Coronary artery (tissue), 2 donors: Measurements from ENCODE around the gene EHD2.

Experiments
- DNase-seq: peaks from one replicate; pipeline ENCODE4 v3.0.0-alpha.2; 2017; ENCODE audit warnings: low spot score
- H3K27ac ChIP-seq, 2 donors: fragments of 200-600 bp; sonication (generic); one replicate each; pipeline ENCODE4 v1.5.1; 2016 to 2019
- H3K4me3 ChIP-seq: fragments of 200-600 bp; sonication (generic); 2 replicates; pipeline ENCODE4 v1.5.1; 2016; ENCODE audit warnings: mild to moderate bottlenecking, moderate library complexity
- TF ChIP-seq, protein P1 (sequence below): fragments of 200-600 bp; sonication (generic); IDR thresholded peaks from one replicate; pipeline ENCODE4 v1.5.1; 2019; ENCODE audit warnings: antibody characterized with exemption

The EHD2 gene

DNA sequence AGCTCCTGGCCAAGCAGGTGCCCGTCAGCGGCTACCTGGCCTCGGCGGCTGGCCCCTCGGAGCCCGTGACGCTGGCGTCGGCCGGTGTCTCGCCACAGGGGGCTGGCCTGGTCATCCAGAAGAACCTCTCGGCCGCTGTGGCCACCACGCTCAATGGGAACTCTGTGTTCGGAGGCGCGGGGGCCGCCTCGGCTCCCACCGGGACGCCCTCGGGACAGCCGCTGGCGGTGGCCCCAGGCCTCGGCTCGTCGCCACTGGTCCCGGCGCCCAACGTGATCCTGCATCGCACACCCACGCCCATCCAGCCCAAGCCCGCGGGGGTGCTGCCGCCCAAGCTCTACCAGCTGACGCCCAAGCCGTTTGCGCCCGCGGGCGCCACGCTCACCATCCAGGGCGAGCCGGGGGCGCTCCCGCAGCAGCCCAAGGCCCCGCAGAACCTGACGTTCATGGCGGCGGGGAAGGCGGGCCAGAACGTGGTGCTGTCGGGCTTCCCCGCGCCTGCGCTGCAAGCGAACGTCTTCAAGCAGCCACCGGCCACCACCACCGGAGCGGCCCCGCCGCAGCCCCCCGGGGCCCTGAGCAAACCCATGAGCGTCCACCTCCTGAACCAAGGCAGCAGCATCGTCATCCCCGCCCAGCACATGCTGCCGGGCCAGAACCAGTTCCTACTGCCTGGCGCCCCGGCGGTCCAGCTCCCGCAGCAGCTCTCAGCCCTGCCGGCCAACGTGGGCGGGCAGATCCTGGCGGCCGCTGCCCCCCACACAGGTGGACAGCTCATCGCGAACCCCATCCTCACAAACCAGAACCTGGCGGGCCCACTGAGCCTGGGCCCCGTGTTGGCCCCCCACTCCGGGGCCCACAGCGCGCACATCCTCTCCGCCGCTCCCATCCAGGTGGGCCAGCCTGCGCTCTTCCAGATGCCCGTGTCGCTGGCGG, 33.0 kb upstream of the EHD2 start:
- TF ChIP-seq, protein P1, sequence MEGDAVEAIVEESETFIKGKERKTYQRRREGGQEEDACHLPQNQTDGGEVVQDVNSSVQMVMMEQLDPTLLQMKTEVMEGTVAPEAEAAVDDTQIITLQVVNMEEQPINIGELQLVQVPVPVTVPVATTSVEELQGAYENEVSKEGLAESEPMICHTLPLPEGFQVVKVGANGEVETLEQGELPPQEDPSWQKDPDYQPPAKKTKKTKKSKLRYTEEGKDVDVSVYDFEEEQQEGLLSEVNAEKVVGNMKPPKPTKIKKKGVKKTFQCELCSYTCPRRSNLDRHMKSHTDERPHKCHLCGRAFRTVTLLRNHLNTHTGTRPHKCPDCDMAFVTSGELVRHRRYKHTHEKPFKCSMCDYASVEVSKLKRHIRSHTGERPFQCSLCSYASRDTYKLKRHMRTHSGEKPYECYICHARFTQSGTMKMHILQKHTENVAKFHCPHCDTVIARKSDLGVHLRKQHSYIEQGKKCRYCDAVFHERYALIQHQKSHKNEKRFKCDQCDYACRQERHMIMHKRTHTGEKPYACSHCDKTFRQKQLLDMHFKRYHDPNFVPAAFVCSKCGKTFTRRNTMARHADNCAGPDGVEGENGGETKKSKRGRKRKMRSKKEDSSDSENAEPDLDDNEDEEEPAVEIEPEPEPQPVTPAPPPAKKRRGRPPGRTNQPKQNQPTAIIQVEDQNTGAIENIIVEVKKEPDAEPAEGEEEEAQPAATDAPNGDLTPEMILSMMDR, result no peak
- H3K4me3 ChIP-seq, result no peak overlapping the region
- no peak overlapping the region for H3K27ac ChIP-seq
- no peak for DNase-seq

- no peak for DNase-seq
- TF ChIP-seq, protein P1, result no peak
- Histone ChIP-seq H3K4me3 (no peak overlapping the region), H3K27ac (no peak overlapping the region)
Observed at GRCh38 chr19:47680858-47681332, 32.3 kb upstream of the EHD2 start.

GRCh38 chr19:47681388-47681787, 31.8 kb upstream of the EHD2 start:
- TF ChIP-seq, protein P1, result no peak
- no peak for DNase-seq
- Histone ChIP-seq H3K27ac (no peak overlapping the region), H3K4me3 (no peak overlapping the region)

GRCh38 chr19:47681936-47682335, 31.3 kb upstream of the EHD2 start:
- no peak overlapping the region for H3K27ac ChIP-seq
- TF ChIP-seq, protein P1, result no peak
- no peak for DNase-seq

DNA sequence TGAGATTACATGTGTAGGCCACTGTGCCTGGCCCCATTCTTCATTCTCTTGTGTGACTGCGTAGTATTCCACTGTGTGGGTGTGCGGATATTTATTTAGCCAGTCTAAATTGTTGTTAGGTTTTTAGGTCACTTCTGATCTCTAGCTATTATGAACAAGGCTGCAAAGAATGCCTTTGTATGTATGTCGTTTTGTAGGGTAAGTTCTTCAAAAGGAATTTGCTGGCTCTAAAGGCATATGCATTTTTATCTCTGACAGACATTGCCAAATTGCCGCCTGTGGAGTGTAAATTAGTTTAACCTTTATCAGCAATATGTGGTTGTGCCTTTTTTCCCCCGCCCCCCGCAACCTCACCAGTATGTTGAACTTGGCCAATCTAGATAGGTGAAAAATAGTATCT, 30.3 kb upstream of the EHD2 start:
- H3K27ac ChIP-seq, result no peak overlapping the region

More at GRCh38 chr19:47681936-47682335, 31.3 kb upstream of the EHD2 start:
- H3K4me3 ChIP-seq, result no peak overlapping the region

GRCh38 chr19:47686679-47687450, 26.4 kb upstream of the EHD2 start:
- TF ChIP-seq, protein P1, result no peak
- Histone ChIP-seq H3K27ac (no peak overlapping the region), H3K4me3 (no peak overlapping the region)
- DNase-seq, result no peak

More for the DNA sequence above, 30.3 kb upstream of the EHD2 start:
- TF ChIP-seq, protein P1, result no peak
- DNase-seq, result no peak
- no peak overlapping the region for H3K4me3 ChIP-seq
